Measurements from ENCODE around the gene SLC52A3. TPM values are rescaled to one million over a fixed set of nuclear protein-coding genes. Genes with fewer than 3 reads are reported as not detected.
"Not testable (repeated sequence)": the region's sequence is repeated elsewhere in the genome, so short reads cannot be mapped to it uniquely, and the experiment has no call there.

Gene SLC52A3
- total RNA-seq (2022) (0.14 and 0.17 TPM in 2 replicates), Bru-seq, nascent RNA (percentile 10 among the genes with signal in this experiment), BruChase-seq, experiment 1, labeled RNA remaining after a 6-hour chase (not detected), BruChase-seq, experiment 2, labeled RNA remaining after a 2-hour chase (not detected)
- long read RNA-seq: 0 reads

DNA sequence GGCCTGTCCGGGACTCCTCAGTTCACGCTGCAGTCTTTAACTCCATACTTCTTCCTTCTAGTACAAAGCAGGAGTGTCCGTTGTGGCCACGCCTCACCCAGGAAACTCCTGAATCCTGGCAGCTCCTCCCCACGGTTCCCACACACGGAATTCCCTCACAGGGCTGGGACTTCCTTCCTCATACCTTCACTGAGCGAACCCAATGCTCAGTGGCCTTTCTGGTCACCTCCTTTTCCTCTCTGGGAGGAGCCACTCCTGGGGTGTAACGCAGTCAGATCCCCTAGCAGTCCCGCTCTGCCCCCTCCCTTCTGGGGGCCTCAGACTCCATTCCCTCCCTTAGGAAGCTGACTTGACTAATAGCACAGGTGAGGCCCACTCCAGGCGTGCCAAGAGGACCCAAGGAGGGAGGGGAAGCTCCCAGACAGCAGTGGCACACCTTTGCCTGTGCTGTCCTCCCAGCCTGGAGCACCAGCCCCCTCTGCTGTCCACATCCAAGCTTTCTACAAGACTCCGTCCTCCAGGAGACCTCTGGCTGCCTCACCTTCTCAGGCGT lies at the start of gene SLC52A3:
Gene SLC52A3 (minus strand): TSS at position 75 of the 553 bp plus-strand sequence. CDS start 2,726 bp downstream, outside the sequence.
- no peak within 1 kb of the TSS for H3K27ac Mint-ChIP-seq (ENCODE audit: low read depth, unreplicated experiment)
- intact Hi-C loops (cut with micrococcal nuclease): no loop called here
- BruUV-seq (replicated peaks): no TSS peak

DNA sequence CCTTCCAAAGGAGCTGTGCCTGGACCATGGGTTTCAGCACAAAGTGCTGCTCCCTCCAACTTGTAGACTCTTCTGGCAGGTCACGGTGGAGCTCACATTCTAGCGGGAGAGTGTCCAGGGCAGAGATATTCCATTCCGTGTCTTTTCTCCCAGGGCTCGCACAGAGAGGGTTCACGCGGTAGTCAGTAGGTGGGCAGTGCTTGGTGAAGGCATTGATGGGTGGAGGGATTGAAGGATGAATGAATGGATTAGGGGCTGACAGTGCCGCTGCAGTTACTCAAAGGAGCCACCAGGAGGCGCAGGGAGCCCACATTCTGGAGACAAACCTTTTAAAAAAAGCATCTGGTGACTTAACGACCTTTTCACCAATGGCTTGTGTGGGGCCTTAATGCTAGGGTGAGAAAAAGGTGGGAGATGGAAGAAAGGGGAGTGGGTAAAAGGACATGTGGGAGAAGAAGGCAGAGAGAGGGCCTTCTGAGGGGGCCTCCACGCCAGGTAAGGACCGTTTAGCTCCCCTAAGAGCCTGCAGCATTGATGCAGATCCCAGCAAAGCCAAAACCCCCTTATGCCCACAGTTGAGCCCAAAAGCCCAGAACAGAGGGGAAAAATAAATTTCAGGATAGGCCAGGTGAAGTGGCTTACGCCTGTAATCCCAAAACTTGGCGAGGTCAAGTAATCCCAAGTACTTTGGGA lies 47.8 kb upstream of the SLC52A3 start:
- CTCF ChIA-PET: interaction anchor here (0.5 to 9.5 kb wide), 43 partner anchors 9 to 691 kb away, joined by 3 to 464 read pairs (median 5); partner anchors contain the start of gene FAM110A

More for the DNA sequence above, at the start of gene SLC52A3:
- no peaks in the 10 kb centered on the region for H3K9me3 Mint-ChIP-seq (ENCODE audit: unreplicated experiment)
- ChIA-PET CTCF (interaction anchor here (0.6 to 3.0 kb wide), 12 partner anchors 14 to 1474 kb away, joined by 3 to 12 read pairs (median 4); no protein-coding TSS in a partner anchor), POLR2A (interaction anchor here (0.9 to 1.2 kb wide), 2 partner anchors 37 to 66 kb away, joined by 3 to 5 read pairs; no protein-coding TSS in a partner anchor)
- TF ChIP-seq, protein P1, sequence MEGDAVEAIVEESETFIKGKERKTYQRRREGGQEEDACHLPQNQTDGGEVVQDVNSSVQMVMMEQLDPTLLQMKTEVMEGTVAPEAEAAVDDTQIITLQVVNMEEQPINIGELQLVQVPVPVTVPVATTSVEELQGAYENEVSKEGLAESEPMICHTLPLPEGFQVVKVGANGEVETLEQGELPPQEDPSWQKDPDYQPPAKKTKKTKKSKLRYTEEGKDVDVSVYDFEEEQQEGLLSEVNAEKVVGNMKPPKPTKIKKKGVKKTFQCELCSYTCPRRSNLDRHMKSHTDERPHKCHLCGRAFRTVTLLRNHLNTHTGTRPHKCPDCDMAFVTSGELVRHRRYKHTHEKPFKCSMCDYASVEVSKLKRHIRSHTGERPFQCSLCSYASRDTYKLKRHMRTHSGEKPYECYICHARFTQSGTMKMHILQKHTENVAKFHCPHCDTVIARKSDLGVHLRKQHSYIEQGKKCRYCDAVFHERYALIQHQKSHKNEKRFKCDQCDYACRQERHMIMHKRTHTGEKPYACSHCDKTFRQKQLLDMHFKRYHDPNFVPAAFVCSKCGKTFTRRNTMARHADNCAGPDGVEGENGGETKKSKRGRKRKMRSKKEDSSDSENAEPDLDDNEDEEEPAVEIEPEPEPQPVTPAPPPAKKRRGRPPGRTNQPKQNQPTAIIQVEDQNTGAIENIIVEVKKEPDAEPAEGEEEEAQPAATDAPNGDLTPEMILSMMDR (IDR thresholded peaks at IDR 0.05; ENCODE audit: unreplicated experiment): no peak
- H3K4me1 Mint-ChIP-seq (ENCODE audit: insufficient read depth, unreplicated experiment): no peaks in the 10 kb centered on the region
- H3K36me3 Mint-ChIP-seq (ENCODE audit: insufficient read depth, unreplicated experiment): no peaks in the 10 kb centered on the region
- peak within 1 kb of the TSS; percentile 9 for H3K4me3 Mint-ChIP-seq (ENCODE audit: unreplicated experiment)
- peak; percentile 60 for DNase-seq (ENCODE audit: unreplicated experiment)
- H3K27me3 Mint-ChIP-seq (ENCODE audit: insufficient read depth, unreplicated experiment): peaks cover 15% of the 10 kb centered on the region

DNA sequence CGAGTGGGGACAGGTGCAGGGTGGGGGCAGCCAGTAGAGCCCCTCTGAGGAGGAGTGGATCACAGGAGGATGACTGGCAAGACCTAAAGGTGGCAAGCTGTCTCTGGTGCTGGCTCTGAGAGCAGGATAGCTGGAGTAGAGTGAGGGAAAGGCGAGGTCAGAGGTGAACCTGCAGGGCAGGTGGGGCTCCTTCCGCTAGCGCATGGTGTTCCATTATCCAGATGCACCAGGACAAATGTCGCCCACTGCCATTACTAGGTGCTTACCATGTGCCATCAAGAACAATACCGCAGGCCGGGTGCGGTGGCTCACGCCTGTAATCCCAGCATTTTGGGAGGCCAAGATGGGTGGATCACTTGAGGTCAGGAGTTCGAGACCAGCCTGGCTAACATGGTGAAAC lies 46.9 kb upstream of the SLC52A3 start:
- DNase-seq (ENCODE audit: unreplicated experiment): no peak
- intact Hi-C loops (cut with micrococcal nuclease): loop anchor here (5.0 kb wide), 2 partner anchors 67 to 157 kb away; no protein-coding TSS in a partner anchor
- H3K27ac Mint-ChIP-seq (ENCODE audit: low read depth, unreplicated experiment): no peak overlapping the region
- H3K4me1 Mint-ChIP-seq (ENCODE audit: insufficient read depth, unreplicated experiment): no peaks in the 10 kb centered on the region
- H3K9me3 Mint-ChIP-seq (ENCODE audit: unreplicated experiment): no peaks in the 10 kb centered on the region
- no TSS peak for BruUV-seq (replicated peaks)
- ChIA-PET POLR2A (interaction anchor here (0.7 to 2.5 kb wide), 2 partner anchors 140 to 219 kb away, joined by 3 to 11 read pairs; no protein-coding TSS in a partner anchor), CTCF (interaction anchor here (0.5 to 9.5 kb wide), 41 partner anchors 9 to 1830 kb away, joined by 3 to 464 read pairs (median 4); partner anchors contain the start of genes C20orf202 and FAM110A)
- H3K4me3 Mint-ChIP-seq (ENCODE audit: unreplicated experiment): no peak overlapping the region
- peaks cover 40% of the 10 kb centered on the region for H3K27me3 Mint-ChIP-seq (ENCODE audit: insufficient read depth, unreplicated experiment)
- TF ChIP-seq, protein P1 (IDR thresholded peaks at IDR 0.05; ENCODE audit: unreplicated experiment): no peak
- H3K36me3 Mint-ChIP-seq (ENCODE audit: insufficient read depth, unreplicated experiment): no peaks in the 10 kb centered on the region

More for the DNA sequence above, 47.8 kb upstream of the SLC52A3 start:
- Mint-ChIP-seq H3K4me3 (ENCODE audit: unreplicated experiment) (no peak overlapping the region), H3K27me3 (ENCODE audit: insufficient read depth, unreplicated experiment) (peaks cover 31% of the 10 kb centered on the region), H3K4me1 (ENCODE audit: insufficient read depth, unreplicated experiment) (no peaks in the 10 kb centered on the region), H3K9me3 (ENCODE audit: unreplicated experiment) (no peaks in the 10 kb centered on the region), H3K36me3 (ENCODE audit: insufficient read depth, unreplicated experiment) (no peaks in the 10 kb centered on the region), H3K27ac (ENCODE audit: low read depth, unreplicated experiment) (no peak overlapping the region)
- intact Hi-C loops (cut with micrococcal nuclease): loop anchor here (1.0 to 5.0 kb wide), 5 partner anchors 66 to 397 kb away; no protein-coding TSS in a partner anchor
- no TSS peak for BruUV-seq (replicated peaks)
- POLR2A ChIA-PET: interaction anchor here (0.7 to 2.5 kb wide), 2 partner anchors 140 to 218 kb away, joined by 3 to 11 read pairs; no protein-coding TSS in a partner anchor
- TF ChIP-seq, protein P1 (IDR thresholded peaks at IDR 0.05; ENCODE audit: unreplicated experiment): peak; percentile 97
- DNase-seq (ENCODE audit: unreplicated experiment): peak; percentile 72

DNA sequence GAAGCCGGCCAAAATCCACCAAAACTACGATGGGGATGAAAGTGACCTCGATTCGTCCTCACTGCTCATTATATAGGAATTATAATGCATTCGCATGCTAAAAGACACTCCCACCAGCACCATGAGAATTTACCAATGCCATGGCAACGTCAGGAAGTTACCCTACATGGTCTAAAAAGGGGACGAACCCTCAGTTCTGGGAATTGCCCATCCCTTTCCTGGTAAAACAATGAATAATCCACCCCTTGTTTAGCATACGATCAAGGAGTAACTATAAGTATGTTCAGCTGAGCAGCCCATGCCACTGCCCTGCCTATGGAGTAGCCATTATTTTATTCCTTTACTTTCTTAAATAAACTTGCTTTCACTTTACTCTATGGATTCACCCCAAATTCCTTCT lies 45.1 kb upstream of the SLC52A3 start:
- CTCF ChIA-PET: interaction anchor here (9.5 kb wide), 1 partner anchor 142 kb away, joined by 464 read pairs; no protein-coding TSS in a partner anchor
- POLR2A ChIA-PET: no interaction called here
- DNase-seq (ENCODE audit: unreplicated experiment): no peak
- BruUV-seq (replicated peaks): no TSS peak
- TF ChIP-seq, protein P1 (IDR thresholded peaks at IDR 0.05; ENCODE audit: unreplicated experiment): no peak
- intact Hi-C loops (cut with micrococcal nuclease): no loop called here
- H3K9me3 Mint-ChIP-seq (ENCODE audit: unreplicated experiment): no peaks in the 10 kb centered on the region
- no peaks in the 10 kb centered on the region for H3K4me1 Mint-ChIP-seq (ENCODE audit: insufficient read depth, unreplicated experiment)
- peaks cover 49% of the 10 kb centered on the region for H3K27me3 Mint-ChIP-seq (ENCODE audit: insufficient read depth, unreplicated experiment)
- H3K4me3 Mint-ChIP-seq (ENCODE audit: unreplicated experiment): no peak overlapping the region
- H3K36me3 Mint-ChIP-seq (ENCODE audit: insufficient read depth, unreplicated experiment): no peaks in the 10 kb centered on the region
- H3K27ac Mint-ChIP-seq (ENCODE audit: low read depth, unreplicated experiment): no peak overlapping the region

DNA sequence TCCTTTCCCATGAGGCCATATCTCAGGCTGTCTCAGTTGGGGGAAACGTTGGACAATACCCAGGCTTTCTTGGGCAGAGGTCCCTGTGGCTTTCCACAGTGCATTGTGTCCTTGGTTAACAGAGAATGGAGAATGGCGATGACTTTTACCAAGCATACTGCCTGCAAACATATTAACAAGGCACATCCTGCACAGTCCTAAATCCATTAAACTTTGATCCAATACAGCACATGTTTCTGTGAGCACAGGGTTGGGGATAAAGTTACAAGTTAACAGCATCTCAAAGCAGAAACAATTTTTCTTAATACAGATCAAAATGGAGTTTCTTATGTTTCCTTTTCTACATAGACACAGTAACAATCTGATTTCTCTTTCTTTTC lies 44.1 kb upstream of the SLC52A3 start:
- CTCF ChIA-PET: interaction anchor here (0.6 to 0.8 kb wide), 2 partner anchors 133 to 401 kb away, joined by 4 read pairs; no protein-coding TSS in a partner anchor
- intact Hi-C loops (cut with micrococcal nuclease); BruUV-seq (replicated peaks): not testable (repeated sequence)

More for the DNA sequence above, 44.1 kb upstream of the SLC52A3 start:
- peaks cover 49% of the 10 kb centered on the region for H3K27me3 Mint-ChIP-seq (ENCODE audit: insufficient read depth, unreplicated experiment)
- H3K36me3 Mint-ChIP-seq (ENCODE audit: insufficient read depth, unreplicated experiment); H3K9me3 Mint-ChIP-seq (ENCODE audit: unreplicated experiment); H3K4me3 Mint-ChIP-seq (ENCODE audit: unreplicated experiment); DNase-seq (ENCODE audit: unreplicated experiment); H3K27ac Mint-ChIP-seq (ENCODE audit: low read depth, unreplicated experiment); H3K4me1 Mint-ChIP-seq (ENCODE audit: insufficient read depth, unreplicated experiment); POLR2A ChIA-PET: not testable (repeated sequence)

Measured in MCF 10A (cell line).